DND-41 (cell line): ENCODE results near the gene KHDRBS2.

Experiments used
- CTCF ChIP-seq: IDR thresholded peaks from 2 replicates; pipeline ENCODE4 v1.5.1; 2012; ENCODE audit warnings: borderline replicate concordance, low read length, moderate library complexity, mild to moderate bottlenecking; ENCODE audit not compliant: poor library complexity, severe bottlenecking; ENCODE audit errors: extremely low read depth
- EZH2 ChIP-seq: IDR thresholded peaks from 3 replicates; pipeline ENCODE4 v1.6.1; 2012; ENCODE audit warnings: borderline replicate concordance, low read depth, mild to moderate bottlenecking, moderate library complexity, low read length, inconsistent platforms; ENCODE audit not compliant: severe bottlenecking

GRCh38 chr6:61894536-61894935, 391.5 kb downstream of the KHDRBS2 start:
- TF ChIP-seq CTCF (no peak), EZH2 (no peak)
